Loucy (cell line): Measurements from ENCODE around the gene SHROOM4.

Experiments used
- EZH2phosphoT487 ChIP-seq: fragments of 200-600 bp; IDR thresholded peaks from 2 replicates; pipeline ENCODE4 v1.6.1; 2018; ENCODE audit warnings: antibody characterized with exemption, mild to moderate bottlenecking, moderate library complexity, borderline replicate concordance
- TF ChIP-seq, protein P1 (sequence below): fragments of 200-600 bp; sonication (generic); conservative IDR thresholded peaks from 2 replicates; pipeline ENCODE4 v1.5.1; 2014; ENCODE audit warnings: mild to moderate bottlenecking, antibody characterized with exemption, low read length

DNA sequence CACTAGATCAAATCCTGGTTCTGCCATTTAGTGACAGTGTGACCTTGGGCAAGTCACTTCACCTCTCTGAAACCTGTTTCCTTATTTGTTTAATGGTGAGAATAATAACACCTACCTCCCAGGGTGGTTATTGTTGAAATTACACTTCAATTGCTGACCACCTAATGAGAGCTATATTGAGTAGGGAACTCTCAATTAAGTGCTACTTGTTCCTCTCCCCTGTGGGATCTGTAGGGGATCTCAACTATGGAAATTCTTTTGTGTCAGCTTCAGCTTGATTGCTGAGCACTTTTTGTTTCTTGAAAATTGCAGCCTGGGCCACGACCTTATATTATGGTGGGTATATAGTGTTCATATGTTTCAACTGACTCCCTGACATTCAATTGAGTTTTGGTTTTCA lies 102.1 kb downstream of the SHROOM4 start:
- TF ChIP-seq, protein P1, sequence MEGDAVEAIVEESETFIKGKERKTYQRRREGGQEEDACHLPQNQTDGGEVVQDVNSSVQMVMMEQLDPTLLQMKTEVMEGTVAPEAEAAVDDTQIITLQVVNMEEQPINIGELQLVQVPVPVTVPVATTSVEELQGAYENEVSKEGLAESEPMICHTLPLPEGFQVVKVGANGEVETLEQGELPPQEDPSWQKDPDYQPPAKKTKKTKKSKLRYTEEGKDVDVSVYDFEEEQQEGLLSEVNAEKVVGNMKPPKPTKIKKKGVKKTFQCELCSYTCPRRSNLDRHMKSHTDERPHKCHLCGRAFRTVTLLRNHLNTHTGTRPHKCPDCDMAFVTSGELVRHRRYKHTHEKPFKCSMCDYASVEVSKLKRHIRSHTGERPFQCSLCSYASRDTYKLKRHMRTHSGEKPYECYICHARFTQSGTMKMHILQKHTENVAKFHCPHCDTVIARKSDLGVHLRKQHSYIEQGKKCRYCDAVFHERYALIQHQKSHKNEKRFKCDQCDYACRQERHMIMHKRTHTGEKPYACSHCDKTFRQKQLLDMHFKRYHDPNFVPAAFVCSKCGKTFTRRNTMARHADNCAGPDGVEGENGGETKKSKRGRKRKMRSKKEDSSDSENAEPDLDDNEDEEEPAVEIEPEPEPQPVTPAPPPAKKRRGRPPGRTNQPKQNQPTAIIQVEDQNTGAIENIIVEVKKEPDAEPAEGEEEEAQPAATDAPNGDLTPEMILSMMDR, result no peak
- no peak for TF ChIP-seq EZH2phosphoT487
